Renal cortex interstitium (tissue), 11 donors: ENCODE results near the gene FHOD3. TPM values are rescaled to one million over a fixed set of nuclear protein-coding genes. Genes with fewer than 3 reads are reported as not detected.

Source experiments
- DNase-seq, 11 donors: peaks; one replicate each; pipeline ENCODE4 v3.0.0-alpha.2; 2013; ENCODE audit warnings: low read depth in 9 of 11, low spot score in 4 of 11; ENCODE audit errors: extremely low read depth in 1 of 11
- polyA plus RNA-seq, 3 donors: library from polyadenylated mRNA; unstranded; fragments of 120-200 nt; gene quantifications; one replicate each; pipeline ENCODE4 v1.2.1, GENCODE V29; 2013; ENCODE audit not compliant: insufficient read length in 3 of 3

Gene FHOD3
- polyA plus RNA-seq, 3 donors: 35.3 to 48.8 (median 40.1) TPM

DNA sequence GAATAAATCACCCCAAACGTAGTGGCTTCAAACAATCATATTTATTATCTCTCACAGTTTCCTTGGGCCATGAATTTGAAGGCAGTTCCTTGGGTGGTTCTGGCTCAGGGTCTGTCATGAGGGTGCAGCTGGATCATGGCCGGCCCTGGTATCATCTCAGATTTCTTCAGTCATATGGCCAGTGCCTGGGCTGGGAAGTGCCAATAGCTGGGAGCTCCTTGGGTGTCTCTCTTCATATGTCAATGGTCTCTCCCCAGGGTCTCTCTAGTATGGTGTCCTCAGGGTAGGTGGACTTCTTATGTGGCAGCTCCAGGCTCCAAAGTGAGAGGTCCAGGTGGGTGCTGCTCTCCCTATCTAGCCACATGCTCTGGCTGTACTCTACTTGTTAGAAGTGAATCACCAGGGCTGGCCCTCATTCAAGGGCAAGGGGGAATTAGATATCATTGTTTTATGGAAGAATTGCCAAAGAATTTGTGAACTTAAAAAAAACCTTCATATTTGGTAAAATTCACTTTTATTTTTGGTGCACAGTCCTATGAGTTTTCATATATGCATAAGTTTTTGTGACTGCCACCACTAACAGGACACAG is 15.4 kb downstream of the FHOD3 start:
- no peak for DNase-seq

GRCh38 chr18:36314098-36314497 is 16.6 kb downstream of the FHOD3 start:
- no peak for DNase-seq

GRCh38 chr18:36314754-36315153 is 17.2 kb downstream of the FHOD3 start:
- peak in 2 of 11 donors; percentile 24 to 49 for DNase-seq

DNA sequence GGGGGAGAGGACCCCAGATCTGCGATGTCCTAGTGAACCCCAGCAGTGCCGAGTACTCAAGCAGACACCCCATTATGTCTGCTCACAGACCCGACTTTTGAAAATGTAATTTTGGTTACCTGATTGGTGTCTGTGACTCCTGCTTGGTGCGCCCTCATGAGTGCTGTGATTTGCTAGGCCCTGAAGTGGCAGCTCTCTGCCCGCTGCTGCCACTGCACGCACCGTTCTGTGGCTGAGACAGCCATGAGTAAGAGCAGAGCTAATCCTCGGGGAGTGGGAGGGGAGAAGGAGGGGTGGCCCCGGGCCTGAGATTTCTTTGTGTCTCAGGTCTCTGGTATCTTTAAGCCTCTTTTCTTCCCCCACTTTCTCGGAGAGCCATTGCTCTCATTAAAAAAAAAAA is 18.2 kb downstream of the FHOD3 start:
- DNase-seq: no peak

GRCh38 chr18:36316246-36316645 is 18.7 kb downstream of the FHOD3 start:
- DNase-seq: no peak

GRCh38 chr18:36321658-36322407 is 24.3 kb downstream of the FHOD3 start:
- no peak for DNase-seq

- no peak for DNase-seq
Observed at GRCh38 chr18:36322408-36322728, 24.9 kb downstream of the FHOD3 start.

- no peak for DNase-seq
Observed at GRCh38 chr18:36322734-36323133, 25.2 kb downstream of the FHOD3 start.

GRCh38 chr18:36323421-36323820 is 25.9 kb downstream of the FHOD3 start:
- no peak for DNase-seq

DNA sequence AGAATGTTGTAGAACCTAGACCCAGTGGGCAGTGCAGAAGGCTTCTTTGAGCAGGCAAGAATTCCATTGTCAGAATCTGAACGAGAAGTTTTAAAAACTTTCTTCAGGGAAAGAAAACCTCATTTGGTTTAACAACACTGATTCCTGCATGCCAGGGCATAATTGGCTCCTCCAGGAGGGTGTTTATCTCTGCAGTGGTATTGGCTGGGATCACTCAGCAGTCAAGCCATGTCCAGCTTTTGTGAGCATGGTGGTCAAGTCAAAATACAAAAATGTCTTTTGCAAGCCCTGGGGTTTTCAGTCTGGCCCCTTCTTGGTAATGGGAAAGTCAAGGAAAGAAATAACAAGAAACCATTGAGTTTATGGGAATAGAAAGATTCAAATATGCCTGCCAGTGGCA is 28.3 kb downstream of the FHOD3 start:
- no peak for DNase-seq

- DNase-seq: no peak
Observed at GRCh38 chr18:36326771-36327170, 29.3 kb downstream of the FHOD3 start.

- DNase-seq: no peak
Observed at GRCh38 chr18:36327352-36328316, 30.1 kb downstream of the FHOD3 start.

GRCh38 chr18:36328385-36328858 is 30.9 kb downstream of the FHOD3 start:
- DNase-seq: no peak

GRCh38 chr18:36328916-36329315 is 31.4 kb downstream of the FHOD3 start:
- no peak for DNase-seq

DNA sequence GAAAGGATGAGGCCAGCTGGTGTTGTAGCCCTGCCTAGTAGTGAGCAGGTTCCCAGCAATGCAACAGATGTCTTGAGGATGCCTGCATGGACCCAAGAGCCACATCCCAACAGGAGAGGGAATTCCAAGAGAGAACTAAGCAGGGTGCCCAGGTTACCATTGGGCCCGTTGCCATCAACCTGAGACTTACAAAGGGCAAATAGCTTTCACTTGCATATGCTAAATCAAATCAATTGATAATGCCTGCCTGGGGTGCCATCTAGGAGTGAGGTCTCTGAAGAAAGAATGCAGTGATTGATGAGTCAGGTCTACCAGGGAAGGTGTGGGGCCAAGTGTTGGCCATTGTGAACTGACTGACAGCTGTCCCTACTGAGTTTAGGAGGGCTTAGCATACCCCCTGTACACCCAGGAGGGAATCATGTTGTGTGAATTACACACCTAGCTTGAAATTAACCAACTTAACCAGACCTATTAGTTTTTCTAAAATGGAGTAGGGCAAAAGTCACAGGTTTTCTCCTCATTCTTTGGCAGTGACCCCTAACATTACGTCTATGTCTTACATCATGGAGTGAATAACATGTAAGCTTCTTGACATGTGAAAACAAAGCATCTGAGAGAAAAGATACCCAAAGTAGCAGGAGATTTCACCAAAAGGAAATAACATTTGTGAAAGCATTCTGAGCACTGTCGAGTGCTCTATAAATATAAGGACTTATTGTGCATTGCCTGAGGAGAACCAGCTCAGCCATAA is 32.3 kb downstream of the FHOD3 start:
- no peak for DNase-seq

- no peak for DNase-seq
Observed at GRCh38 chr18:36330435-36331052, 33.0 kb downstream of the FHOD3 start.

GRCh38 chr18:36331521-36331971 is 34.0 kb downstream of the FHOD3 start:
- DNase-seq: no peak

DNA sequence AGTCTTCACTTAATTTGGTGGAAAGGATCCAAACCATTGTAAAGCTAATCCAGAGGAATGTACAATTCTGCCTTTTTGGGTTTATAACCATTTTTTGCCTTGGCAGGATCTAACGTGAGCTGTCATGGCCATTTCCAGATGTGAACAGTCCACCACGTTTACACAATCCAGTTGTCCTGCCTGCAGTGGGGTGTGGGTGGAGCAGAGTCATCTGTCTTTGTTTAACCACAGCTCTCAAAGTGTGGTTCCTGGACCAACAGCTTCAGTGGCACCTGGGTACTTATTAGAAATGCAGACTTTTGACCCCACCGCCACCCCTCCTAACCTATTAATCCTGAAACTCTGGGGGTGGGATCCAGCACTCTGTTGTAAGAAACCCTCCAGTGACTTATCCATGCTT is 35.9 kb downstream of the FHOD3 start:
- DNase-seq: no peak

GRCh38 chr18:36334798-36335197 is 37.3 kb downstream of the FHOD3 start:
- DNase-seq: no peak
